HepG2 (cell line): ENCODE results near the gene SOCS3. TPM values are rescaled to one million over a fixed set of nuclear protein-coding genes. Genes with fewer than 3 reads are reported as not detected.
A peak's percentile ranks its signal among the peaks of the same experiment; 100 is the strongest.

Experiments used
- ATF6 ChIP-seq: sonication (generic); formaldehyde crosslinking; conservative IDR thresholded peaks from 2 replicates; pipeline ENCODE4 v1.4.0; 2020; ENCODE audit warnings: missing genetic modification reagents
- FOXP4 ChIP-seq: sonication (generic); formaldehyde crosslinking; IDR thresholded peaks from 2 replicates; pipeline ENCODE4 v1.4.0; 2020; ENCODE audit warnings: missing genetic modification reagents
- GPBP1L1 ChIP-seq: sonication (generic); formaldehyde crosslinking; IDR thresholded peaks from 2 replicates; pipeline ENCODE4 v1.5.0; 2020; ENCODE audit warnings: mild to moderate bottlenecking, missing genetic modification reagents
- MXI1 ChIP-seq: IDR thresholded peaks from 3 replicates; pipeline ENCODE4 v1.6.1; 2012; ENCODE audit warnings: low read depth, low read length, inconsistent platforms, borderline replicate concordance
- RXRA ChIP-seq: sonication (generic); formaldehyde crosslinking; IDR thresholded peaks from 2 replicates; pipeline ENCODE4 v1.5.1; 2020; ENCODE audit warnings: missing genetic modification reagents
- SALL1 ChIP-seq: sonication (generic); formaldehyde crosslinking; IDR thresholded peaks from 2 replicates; pipeline ENCODE4 v1.8.0; 2022; ENCODE audit warnings: mild to moderate bottlenecking, missing genetic modification reagents
- SP5 ChIP-seq: IDR thresholded peaks from 2 replicates; pipeline ENCODE4 v1.6.1; 2016; ENCODE audit warnings: low read depth, borderline replicate concordance
- TFDP1 ChIP-seq: IDR thresholded peaks from 2 replicates; pipeline ENCODE4 v1.6.1; 2016; ENCODE audit warnings: missing compliant biosample characterization, missing genetic modification reagents, borderline replicate concordance
- ZNF234 ChIP-seq: sonication (generic); formaldehyde crosslinking; conservative IDR thresholded peaks from 2 replicates; pipeline ENCODE4 v1.5.1; 2020; ENCODE audit warnings: mild to moderate bottlenecking, missing genetic modification reagents
- ZNF574 ChIP-seq: sonication (generic); formaldehyde crosslinking; IDR thresholded peaks from 2 replicates; pipeline ENCODE4 v1.4.0; 2020; ENCODE audit warnings: missing genetic modification reagents
- ZNF577 ChIP-seq: sonication (generic); formaldehyde crosslinking; IDR thresholded peaks from 2 replicates; pipeline ENCODE4 v1.4.0; 2020; ENCODE audit warnings: mild to moderate bottlenecking, low read depth, missing genetic modification reagents, borderline replicate concordance
- ZNF704 ChIP-seq: sonication (generic); formaldehyde crosslinking; IDR thresholded peaks from 2 replicates; pipeline ENCODE4 v1.8.1; 2023; ENCODE audit warnings: mild to moderate bottlenecking, inconsistent platforms, moderate library complexity, missing genetic modification reagents, borderline replicate concordance
- ZSCAN22 ChIP-seq: sonication (generic); formaldehyde crosslinking; IDR thresholded peaks from 2 replicates; pipeline ENCODE4 v1.4.0; 2020; ENCODE audit warnings: mild to moderate bottlenecking, missing genetic modification reagents
- polyA plus RNA-seq, 8 experiments: library from polyadenylated mRNA; depleted of rRNA in 3 of 8; stranded (reverse) in 7 of 8; unstranded in 1 of 8; fragments of >200 nt; fragmentation: Illumina TruSeq in 4 of 8; extraction: Trizol in 4 of 8; gene quantifications; 2 replicates each; pipeline versions ENCODE4 v1.2.1 to v1.2.3, GENCODE V29; 2011 to 2016; ENCODE audit warnings: low read depth in 4 of 8, missing spikeins in 1 of 8, mixed read lengths in 1 of 8; ENCODE audit not compliant: insufficient read depth in 1 of 8
- total RNA-seq, 5 experiments: library from RNA; depleted of rRNA; stranded (reverse); fragments of >200 nt; fragmentation: Illumina TruSeq; extraction: Trizol; gene quantifications; 2 replicates each; pipeline ENCODE4 v1.2.3, GENCODE V29; 2016; ENCODE audit warnings: low read depth in 1 of 5

Gene SOCS3
- total and polyA plus RNA-seq, 2 of the 13 experiments (the other 11 are each of a cell fraction or from before 2014, with no cell fraction given), result 0.77 to 2.4 TPM

- TF ChIP-seq ATF6 (CRISPR knock-in tag) (no peak), SALL1 (CRISPR knock-in tag) (peak; percentile 53; the same call in 1 of the 2 replicates), RXRA (0 out of 2 replicates have a peak, but pooled peaks have one; percentile 2), SP5 (CRISPR knock-in tag) (0 out of 2 replicates have a peak, but pooled peaks have one; percentile 9), ZNF574 (peak; percentile 35; the same call in 1 of the 2 replicates), TFDP1 (CRISPR knock-in tag) (peak; percentile 56; the same call in 1 of the 2 replicates), GPBP1L1 (CRISPR knock-in tag) (no peak), MXI1 (peak; percentile 63; the same call in 1 of the 3 replicates), ZNF234 (no peak), ZNF577 (CRISPR knock-in tag) (no peak), FOXP4 (CRISPR knock-in tag) (0 out of 2 replicates have a peak, but pooled peaks have one; percentile 24), ZNF704 (CRISPR knock-in tag) (no peak), ZSCAN22 (no peak)
Observed at GRCh38 chr17:78375401-78376151, 15.7 kb upstream of the SOCS3 start (continued).
